MCF 10A (cell line): ENCODE data around the gene COQ6. TPM values are rescaled to one million over a fixed set of nuclear protein-coding genes. Genes with fewer than 3 reads are reported as not detected.
"Not testable (repeated sequence)": the region's sequence is repeated elsewhere in the genome, so short reads cannot be mapped to it uniquely, and the experiment has no call there.

Experiments used
- BruUV-seq: library from RNA; stranded (reverse); fragments of 400-500 nt; replicated peaks from 2 replicates; lab custom pipeline; 2021; lab: Mats Ljungman, UMichigan
- CTCF ChIA-PET: fragments of 300-600 bp; sonication (Branson Sonifier 250); formaldehyde crosslinking; extraction: SDS; loops from one replicate; lab custom pipeline; 2021; ENCODE audit warnings: antibody characterized with exemption, inconsistent platforms; lab: Yijun Ruan, JAX
- POLR2A ChIA-PET: fragments of 300-600, 350-650 bp; sonication (Branson Sonifier 250); formaldehyde crosslinking; extraction: SDS; loops from one replicate; lab custom pipeline; 2020; ENCODE audit warnings: antibody characterized with exemption, inconsistent platforms; lab: Yijun Ruan, JAX
- DNase-seq: peaks from one replicate; pipeline ENCODE4 v3.0.0-alpha.2; 2018; ENCODE audit not compliant: unreplicated experiment
- H3K27ac Mint-ChIP-seq: one replicate; pipeline ENCODE4 v1.8.0; 2022; ENCODE audit warnings: mild to moderate bottlenecking, low read depth, mixed read lengths; ENCODE audit not compliant: unreplicated experiment
- H3K27me3 Mint-ChIP-seq: one replicate; pipeline ENCODE4 v1.8.0; 2022; ENCODE audit warnings: mixed read lengths; ENCODE audit not compliant: insufficient read depth, unreplicated experiment
- H3K36me3 Mint-ChIP-seq: one replicate; pipeline ENCODE4 v1.8.0; 2022; ENCODE audit warnings: mild to moderate bottlenecking, moderate library complexity, mixed read lengths; ENCODE audit not compliant: insufficient read depth, unreplicated experiment
- H3K4me1 Mint-ChIP-seq: one replicate; pipeline ENCODE4 v1.8.0; 2022; ENCODE audit warnings: mixed read lengths; ENCODE audit not compliant: insufficient read depth, unreplicated experiment
- H3K4me3 Mint-ChIP-seq: one replicate; pipeline ENCODE4 v1.8.0; 2022; ENCODE audit warnings: mild to moderate bottlenecking, moderate library complexity, mixed read lengths; ENCODE audit not compliant: unreplicated experiment
- H3K9me3 Mint-ChIP-seq: one replicate; pipeline ENCODE4 v1.8.0; 2022; ENCODE audit warnings: mixed read lengths; ENCODE audit not compliant: unreplicated experiment
- CTCF ChIP-seq: fragments of 200-600 bp; IDR thresholded peaks from one replicate; pipeline ENCODE4 v1.8.0; 2022; ENCODE audit warnings: antibody characterized with exemption, mild to moderate bottlenecking; ENCODE audit not compliant: unreplicated experiment
- intact Hi-C: fragments of 100-400 bp; cut with micrococcal nuclease; formaldehyde crosslinking; loops from 2 replicates; pipeline ENCODE4 v1.14.1; 2022
- total RNA-seq: library from RNA; stranded (reverse); gene quantifications from 2 replicates; pipeline ENCODE4 v1.2.3, GENCODE V29; 2022

COQ6 gene
- total RNA-seq, 1 experiment from 2014 or later: 25.5 TPM

GRCh38 chr14:73988065-73988464 is 38.0 kb downstream of the COQ6 start:
- CTCF ChIA-PET: no interaction called here
- no TSS peak for BruUV-seq
- no peaks in the 10 kb centered on the region for H3K4me1 Mint-ChIP-seq
- H3K27ac Mint-ChIP-seq: no peak overlapping the region
- DNase-seq: no peak
- H3K27me3 Mint-ChIP-seq: no peaks in the 10 kb centered on the region
- H3K9me3 Mint-ChIP-seq: no peaks in the 10 kb centered on the region
- no peak for TF ChIP-seq CTCF
- POLR2A ChIA-PET: interaction anchor here (0.6 kb wide), 1 partner anchor 832 kb away, joined by 3 read pairs; no protein-coding TSS in a partner anchor
- H3K36me3 Mint-ChIP-seq: peaks cover 32% of the 10 kb centered on the region
- H3K4me3 Mint-ChIP-seq: no peak overlapping the region
- intact Hi-C loops: no loop called here

- DNase-seq, H3K27ac Mint-ChIP-seq, BruUV-seq, H3K9me3 Mint-ChIP-seq, H3K4me1 Mint-ChIP-seq, H3K4me3 Mint-ChIP-seq, intact Hi-C loops, CTCF ChIA-PET, POLR2A ChIA-PET, H3K27me3 Mint-ChIP-seq: not testable (repeated sequence)
- peaks cover 32% of the 10 kb centered on the region for H3K36me3 Mint-ChIP-seq
Observed at GRCh38 chr14:73988656-73989055, 38.6 kb downstream of the COQ6 start.

GRCh38 chr14:73991092-73991491 is 41.0 kb downstream of the COQ6 start:
- intact Hi-C loops: no loop called here

GRCh38 chr14:73994926-73995325 is 44.8 kb downstream of the COQ6 start:
- H3K4me1 Mint-ChIP-seq, H3K27me3 Mint-ChIP-seq, CTCF ChIA-PET, intact Hi-C loops, H3K4me3 Mint-ChIP-seq, H3K9me3 Mint-ChIP-seq, POLR2A ChIA-PET, DNase-seq, BruUV-seq: not testable (repeated sequence)
- H3K27ac Mint-ChIP-seq: peak overlapping the region; percentile 35
- H3K36me3 Mint-ChIP-seq: peaks cover 18% of the 10 kb centered on the region

More at GRCh38 chr14:73991092-73991491, 41.0 kb downstream of the COQ6 start:
- Mint-ChIP-seq H3K9me3 (no peaks in the 10 kb centered on the region), H3K27ac (no peak overlapping the region), H3K36me3 (peaks cover 19% of the 10 kb centered on the region), H3K4me1 (no peaks in the 10 kb centered on the region), H3K4me3 (no peak overlapping the region), H3K27me3 (no peaks in the 10 kb centered on the region)
- no peak for TF ChIP-seq CTCF
- no peak for DNase-seq
- CTCF ChIA-PET: interaction anchor here (0.7 to 2.1 kb wide), 2 partner anchors 14 to 20 kb away, joined by 3 to 6 read pairs; no protein-coding TSS in a partner anchor
- POLR2A ChIA-PET: no interaction called here
- no TSS peak for BruUV-seq

GRCh38 chr14:73995977-73996378 is 45.9 kb downstream of the COQ6 start:
- no peak for TF ChIP-seq CTCF
- Mint-ChIP-seq H3K4me3 (no peak overlapping the region), H3K9me3 (no peaks in the 10 kb centered on the region), H3K27ac (peak overlapping the region; percentile 8), H3K27me3 (no peaks in the 10 kb centered on the region), H3K4me1 (no peaks in the 10 kb centered on the region), H3K36me3 (peaks cover 28% of the 10 kb centered on the region)
- POLR2A ChIA-PET: interaction anchor here (0.6 kb wide), 1 partner anchor 33 kb away, joined by 3 read pairs; no protein-coding TSS in a partner anchor
- intact Hi-C loops: no loop called here
- no peak for DNase-seq
- CTCF ChIA-PET: interaction anchor here (0.6 kb wide), 1 partner anchor 143 kb away, joined by 3 read pairs; no protein-coding TSS in a partner anchor
- no TSS peak for BruUV-seq
